Lower leg skin (tissue), 4 donors: ENCODE measurements around the gene NSUN7. TPM values are rescaled to one million over a fixed set of nuclear protein-coding genes. Genes with fewer than 3 reads are reported as not detected.

Experiments used
- DNase-seq, 2 donors: peaks; one replicate each; pipeline ENCODE4 v3.0.0-alpha.2; 2019; ENCODE audit warnings: low spot score in 2 of 2
- H3K4me3 ChIP-seq: fragments of 200-600 bp; sonication (generic); 2 replicates; pipeline ENCODE4 v1.5.1; 2017; ENCODE audit warnings: mild to moderate bottlenecking, low read depth; ENCODE audit not compliant: poor library complexity, severe bottlenecking
- POLR2A ChIP-seq, 2 donors: fragments of 450-650 bp; IDR thresholded peaks; one replicate each; pipeline ENCODE4 v1.6.1; 2016 to 2017; ENCODE audit warnings: antibody characterized with exemption in 2 of 2, mild to moderate bottlenecking in 1 of 2, moderate library complexity in 1 of 2
- WGBS, 2 donors: methylation state at CpG; one replicate each; pipeline ENCODE4 v1.1.5; 2018; 5-methylcytosine and 5-hydroxymethylcytosine counted together
- intact Hi-C: fragments of 100-400 bp; cut with DNase I; formaldehyde crosslinking; loops from one replicate; pipeline ENCODE4 v1.15.0; 2023; ENCODE audit warnings: low total_unique reads
- total RNA-seq, 4 donors: library from RNA; depleted of rRNA; stranded (reverse); fragments of >200 nt; gene quantifications; one replicate each; pipeline ENCODE4 v1.1.0, GENCODE V29; 2016
- TF ChIP-seq, protein P1 (sequence below), 3 donors: fragments of 450-650 bp; IDR thresholded peaks; one replicate each; pipeline ENCODE4 v1.5.1; 2016; ENCODE audit warnings: antibody characterized with exemption in 3 of 3, mild to moderate bottlenecking in 3 of 3, moderate library complexity in 2 of 3

NSUN7 gene
- total RNA-seq, 4 donors from 2014 or later, result 1.7 to 4.9 (median 3.3) TPM

DNA sequence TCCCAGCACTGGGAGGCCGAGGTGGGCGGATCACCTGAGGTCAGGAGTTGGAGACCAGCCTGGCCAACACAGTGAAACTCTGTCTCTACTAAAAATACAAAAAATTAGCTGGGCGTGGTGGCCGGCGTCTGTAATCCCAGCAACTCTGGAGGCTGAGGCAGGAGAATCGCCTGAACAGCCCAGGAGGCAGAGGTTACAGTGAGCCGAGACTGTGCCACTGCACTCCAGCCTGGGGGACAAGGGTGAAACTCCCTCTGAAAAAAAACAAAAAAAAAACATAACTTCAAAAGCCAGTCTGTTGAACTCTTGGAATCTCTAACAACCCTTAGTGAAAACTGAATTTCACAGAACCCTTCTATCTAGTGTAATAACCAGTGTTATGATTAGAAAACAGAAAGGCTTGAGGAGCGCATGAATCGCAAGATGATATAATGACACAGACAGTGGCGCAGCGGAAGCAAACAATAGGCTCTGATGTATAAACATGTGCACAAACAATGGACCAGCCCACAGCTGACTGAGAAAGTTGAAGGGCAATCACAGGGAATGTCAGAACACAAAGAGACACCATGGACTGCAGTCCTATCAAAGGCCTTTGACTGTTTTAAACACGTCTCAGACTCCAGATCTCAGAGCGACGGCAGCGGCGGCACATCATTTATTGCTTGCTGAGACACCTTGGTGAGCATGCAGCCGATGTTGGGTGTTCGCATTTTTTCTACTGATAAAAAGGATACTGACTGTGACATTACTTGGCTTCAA, 81.6 kb downstream of the NSUN7 start:
- WGBS, 2 donors, result 90 to 92% methylated on average over 18 of the region's 18 CpGs
- intact Hi-C loops, result no loop called here
- peak in 1 of 2 donors; percentile 32 for DNase-seq
- TF ChIP-seq, protein P1, sequence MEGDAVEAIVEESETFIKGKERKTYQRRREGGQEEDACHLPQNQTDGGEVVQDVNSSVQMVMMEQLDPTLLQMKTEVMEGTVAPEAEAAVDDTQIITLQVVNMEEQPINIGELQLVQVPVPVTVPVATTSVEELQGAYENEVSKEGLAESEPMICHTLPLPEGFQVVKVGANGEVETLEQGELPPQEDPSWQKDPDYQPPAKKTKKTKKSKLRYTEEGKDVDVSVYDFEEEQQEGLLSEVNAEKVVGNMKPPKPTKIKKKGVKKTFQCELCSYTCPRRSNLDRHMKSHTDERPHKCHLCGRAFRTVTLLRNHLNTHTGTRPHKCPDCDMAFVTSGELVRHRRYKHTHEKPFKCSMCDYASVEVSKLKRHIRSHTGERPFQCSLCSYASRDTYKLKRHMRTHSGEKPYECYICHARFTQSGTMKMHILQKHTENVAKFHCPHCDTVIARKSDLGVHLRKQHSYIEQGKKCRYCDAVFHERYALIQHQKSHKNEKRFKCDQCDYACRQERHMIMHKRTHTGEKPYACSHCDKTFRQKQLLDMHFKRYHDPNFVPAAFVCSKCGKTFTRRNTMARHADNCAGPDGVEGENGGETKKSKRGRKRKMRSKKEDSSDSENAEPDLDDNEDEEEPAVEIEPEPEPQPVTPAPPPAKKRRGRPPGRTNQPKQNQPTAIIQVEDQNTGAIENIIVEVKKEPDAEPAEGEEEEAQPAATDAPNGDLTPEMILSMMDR (IDR thresholded peaks at IDR 0.05), result no peak
- TF ChIP-seq POLR2A (IDR thresholded peaks at IDR 0.05), result no peak
- H3K4me3 ChIP-seq, result no peak overlapping the region

GRCh38 chr4:40832175-40832574, 82.4 kb downstream of the NSUN7 start:
- intact Hi-C loops, result no loop called here
- 88 to 93% methylated on average over 11 of the region's 11 CpGs for WGBS, 2 donors
- no peak for TF ChIP-seq POLR2A (IDR thresholded peaks at IDR 0.05)
- TF ChIP-seq, protein P1 (IDR thresholded peaks at IDR 0.05), result no peak
- DNase-seq, result no peak
- H3K4me3 ChIP-seq, result no peak overlapping the region

DNA sequence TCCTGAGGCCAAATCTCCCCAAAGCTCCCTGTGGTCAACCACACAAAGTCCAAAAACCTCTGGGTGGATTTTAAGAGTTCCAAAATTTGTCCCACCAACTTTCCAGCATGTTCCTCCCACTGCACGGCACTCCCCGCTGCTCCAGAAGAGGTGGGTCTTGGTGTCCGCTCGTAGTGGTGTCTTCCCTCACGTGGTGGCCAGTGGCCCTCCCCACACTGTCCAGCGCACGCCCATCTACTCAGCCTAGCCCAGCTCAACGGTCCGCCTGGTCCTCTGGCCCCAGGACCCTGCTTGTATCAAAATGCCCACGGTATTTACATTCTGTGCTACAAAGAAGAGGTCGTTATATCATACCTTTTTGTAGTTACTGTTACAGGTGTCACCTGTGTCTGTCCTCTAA, 83.5 kb downstream of the NSUN7 start:
- 94 to 98% methylated on average over 11 of the region's 11 CpGs for WGBS, 2 donors
- no peak for DNase-seq
- no peak overlapping the region for H3K4me3 ChIP-seq
- no peak for TF ChIP-seq POLR2A (IDR thresholded peaks at IDR 0.05)
- TF ChIP-seq, protein P1 (IDR thresholded peaks at IDR 0.05), result no peak
- intact Hi-C loops, result no loop called here

- TF ChIP-seq, protein P1 (IDR thresholded peaks at IDR 0.05), result no peak
- no peak for TF ChIP-seq POLR2A (IDR thresholded peaks at IDR 0.05)
- 86 to 91% methylated on average over 15 to 16 of the region's 16 CpGs for WGBS, 2 donors
- peak in 1 of 2 donors; percentile 76 for DNase-seq
- intact Hi-C loops, result no loop called here
- no peak overlapping the region for H3K4me3 ChIP-seq
These were observed 87.5 kb downstream of the NSUN7 start for GRCh38 chr4:40837094-40837870.

- H3K4me3 ChIP-seq, result no peak overlapping the region
- TF ChIP-seq, protein P1 (IDR thresholded peaks at IDR 0.05), result no peak
- no peak for TF ChIP-seq POLR2A (IDR thresholded peaks at IDR 0.05)
- no peak for DNase-seq
- WGBS, 2 donors, result 93 to 94% methylated on average over 4 of the region's 4 CpGs
- intact Hi-C loops, result no loop called here
These were observed 89.0 kb downstream of the NSUN7 start for GRCh38 chr4:40838742-40839141.
